H54 (cell line): Measurements from ENCODE around the gene TAF9B.
"Not testable (repeated sequence)": the region's sequence is repeated elsewhere in the genome, so short reads cannot be mapped to it uniquely, and the experiment has no call there.

Source experiments
- DNase-seq: peaks from one replicate; pipeline ENCODE4 v3.0.0; 2011; ENCODE audit warnings: low spot score, mixed read lengths; ENCODE audit not compliant: insufficient read length
- FAIRE-seq: peaks from 3 replicates; lab custom pipeline; 2011; peaks lifted over from hg19 to GRCh38; lab: Jason Lieb, UNC
- POLR2A ChIP-seq: IDR thresholded peaks from 2 replicates; pipeline ENCODE4 v1.6.1; 2011; ENCODE audit warnings: low read depth, mild to moderate bottlenecking, low read length

TAF9B gene

GRCh38 chrX:78139160-78140123 lies at the start of gene TAF9B:
Gene TAF9B (minus strand): TSS chrX:78139650. CDS start chrX:78139611, 39 bp downstream.
- FAIRE-seq, result peak; percentile 90
- TF ChIP-seq POLR2A, result peak; percentile 62; the same call in 1 of the 2 replicates

GRCh38 chrX:78182881-78183280 lies 43.4 kb upstream of the TAF9B start:
- no peak for TF ChIP-seq POLR2A
- FAIRE-seq (no peak), DNase-seq (no peak)

More at GRCh38 chrX:78139160-78140123, at the start of gene TAF9B:
- peak; percentile 77 for DNase-seq

GRCh38 chrX:78181307-78181706 lies 41.9 kb upstream of the TAF9B start:
- no peak for TF ChIP-seq POLR2A
- DNase-seq (no peak), FAIRE-seq (no peak)

- FAIRE-seq (no peak), DNase-seq (no peak)
- TF ChIP-seq POLR2A, result no peak
These were observed 28.6 kb upstream of the TAF9B start for GRCh38 chrX:78168065-78168464.

- FAIRE-seq (no peak), DNase-seq (no peak)
- TF ChIP-seq POLR2A, result no peak
These were observed 26.0 kb upstream of the TAF9B start for GRCh38 chrX:78165425-78165824.

- FAIRE-seq, DNase-seq: not testable (repeated sequence)
These were observed 23.7 kb upstream of the TAF9B start for GRCh38 chrX:78163175-78163574.

GRCh38 chrX:78160711-78161110 lies 21.3 kb upstream of the TAF9B start:
- not testable (repeated sequence) for FAIRE-seq

GRCh38 chrX:78157846-78158245 lies 18.4 kb upstream of the TAF9B start:
- FAIRE-seq, DNase-seq: not testable (repeated sequence)

More at GRCh38 chrX:78160711-78161110, 21.3 kb upstream of the TAF9B start:
- not testable (repeated sequence) for DNase-seq

- DNase-seq, FAIRE-seq: not testable (repeated sequence)
These were observed 17.9 kb upstream of the TAF9B start for GRCh38 chrX:78157373-78157772.

GRCh38 chrX:78147002-78147540 lies 7.6 kb upstream of the TAF9B start:
- FAIRE-seq, result not testable (repeated sequence)

GRCh38 chrX:78140206-78140605 lies 756 bp upstream of the TAF9B start:
- no peak for DNase-seq
- TF ChIP-seq POLR2A, result no peak
- FAIRE-seq, result no peak

More at GRCh38 chrX:78147002-78147540, 7.6 kb upstream of the TAF9B start:
- not testable (repeated sequence) for DNase-seq

GRCh38 chrX:78133238-78133960 lies 6.1 kb downstream of the TAF9B start:
- DNase-seq, result no peak
- no peak for FAIRE-seq
- no peak for TF ChIP-seq POLR2A

GRCh38 chrX:78131117-78131516 lies 8.3 kb downstream of the TAF9B start:
- no peak for FAIRE-seq
- no peak for TF ChIP-seq POLR2A
- DNase-seq, result no peak

- no peak for FAIRE-seq
- no peak for DNase-seq
- TF ChIP-seq POLR2A, result no peak
These were observed 9.1 kb downstream of the TAF9B start for GRCh38 chrX:78130396-78130795.
